Measurements from ENCODE around the gene SEC11C. TPM values are rescaled to one million over a fixed set of nuclear protein-coding genes. Genes with fewer than 3 reads are reported as not detected.

SEC11C gene
- total and polyA plus RNA-seq, 2 of the 8 experiments (the other 6 are each of a cell fraction or from before 2014, with no cell fraction given), result 27.1 to 59.3 TPM

GRCh38 chr18:59139615-59140301 is at the start of gene SEC11C (continued):
- TF ChIP-seq TBP (IDR thresholded peaks at IDR 0.05; ENCODE audit: low read depth, low read length), result no peak
- TF ChIP-seq SP4 (IDR thresholded peaks at IDR 0.05; ENCODE audit: low read length), result peak; percentile 71; the same call in 1 of the 2 replicates
- TF ChIP-seq SP1 (IDR thresholded peaks at IDR 0.05; ENCODE audit: low read depth, low read length), result 0 out of 2 replicates have a peak, but pooled peaks have one; percentile 3
- no peak for TF ChIP-seq RXRA (IDR thresholded peaks at IDR 0.05; ENCODE audit: insufficient read depth, low read depth, low read length)
- TF ChIP-seq E2F6 (IDR thresholded peaks at IDR 0.05), result peak; percentile 36; the same call in 1 of the 2 replicates
- no peak for TF ChIP-seq HDAC6 (IDR thresholded peaks at IDR 0.05; ENCODE audit: low read depth, low read length)
- TF ChIP-seq HDAC2 (IDR thresholded peaks at IDR 0.05; ENCODE audit: borderline replicate concordance in 1 of 2, low read depth in 2 of 2, low read length in 2 of 2), result peak in 1 of 2 experiments; percentile 97; a peak in 2 of 4 replicates
- no peak for TF ChIP-seq SAP30 (IDR thresholded peaks at IDR 0.05; ENCODE audit: insufficient read depth, insufficient replicate concordance, low read length)
- no peak for TF ChIP-seq YY1 (IDR thresholded peaks at IDR 0.05; ENCODE audit: low read depth, low read length)
- 0 out of 2 replicates have a peak, but pooled peaks have one; percentile 27 for TF ChIP-seq SUZ12 (IDR thresholded peaks at IDR 0.05; ENCODE audit: low read length)
- peak; percentile 27 for TF ChIP-seq TAF7 (optimal IDR thresholded peaks at IDR 0.05; ENCODE audit: borderline replicate concordance, low read depth, low read length)
- TF ChIP-seq KDM1A (IDR thresholded peaks at IDR 0.05; ENCODE audit: borderline replicate concordance, low read length), result 0 out of 2 replicates have a peak, but pooled peaks have one; percentile 23
- no peak for TF ChIP-seq CTCF (IDR thresholded peaks at IDR 0.05; ENCODE audit: control extremely low read depth in 1 of 3, insufficient read depth in 1 of 3, low read depth in 1 of 3, low read length in 3 of 3)
- TF ChIP-seq ATF3 (IDR thresholded peaks at IDR 0.05; ENCODE audit: insufficient read depth, low read depth, low read length), result peak; percentile 96
- no peak for TF ChIP-seq MAFK (IDR thresholded peaks at IDR 0.05; ENCODE audit: low read depth, low read length)
- peak; percentile 98 for TF ChIP-seq ASH2L (IDR thresholded peaks at IDR 0.05; ENCODE audit: low read length)
- TF ChIP-seq PHF8 (conservative IDR thresholded peaks at IDR 0.05; ENCODE audit: low read depth, low read length), result peak; percentile 73
- peak; percentile 66 for TF ChIP-seq CREB1 (IDR thresholded peaks at IDR 0.05)
- peak; percentile 96 for TF ChIP-seq USF2 (IDR thresholded peaks at IDR 0.05; ENCODE audit: low read length)
